Measurements from ENCODE around the gene CCDC158. TPM values are rescaled to one million over a fixed set of nuclear protein-coding genes. Genes with fewer than 3 reads are reported as not detected.
A peak's percentile ranks its signal among the peaks of the same experiment; 100 is the strongest.

Gene CCDC158
- total RNA-seq, 2 donors from 2014 or later: 1.8 to 2.8 TPM

DNA sequence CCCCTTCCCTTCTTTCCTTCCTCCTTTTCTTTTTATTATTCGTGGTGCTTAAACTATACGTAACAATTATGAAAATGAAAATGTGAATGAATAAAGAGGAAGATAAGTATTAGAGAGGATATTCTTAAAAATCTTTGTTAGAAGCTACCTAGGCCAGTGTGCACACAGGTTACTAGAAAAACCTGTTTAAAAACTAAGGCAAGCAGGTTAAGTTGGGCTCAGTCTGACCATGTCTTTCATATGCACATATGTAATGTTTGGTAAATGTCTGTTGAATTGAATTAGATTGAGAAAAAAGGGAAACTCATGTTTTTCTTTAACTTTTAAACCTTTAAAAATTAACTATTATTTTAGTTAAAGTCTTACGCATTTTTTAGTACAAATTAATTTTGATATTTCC is 21.9 kb upstream of the CCDC158 start:
- Histone ChIP-seq H3K9me3 (no peaks in the 10 kb centered on the region), H3K4me1 (ENCODE audit: control insufficient read depth in 1 of 2, low read depth in 2 of 2) (peaks cover 0 to 12% of the 10 kb centered on the region in 2 donors), H3K27ac (no peak overlapping the region), H3K27me3 (replicated peaks; ENCODE audit: insufficient read depth) (no peaks in the 10 kb centered on the region), H3K4me3 (no peak overlapping the region), H3K36me3 (no peaks in the 10 kb centered on the region)
- no peak for ATAC-seq (ENCODE audit: insufficient number of reproducible peaks, low FRiP score, low read depth)
- TF ChIP-seq, protein P1, sequence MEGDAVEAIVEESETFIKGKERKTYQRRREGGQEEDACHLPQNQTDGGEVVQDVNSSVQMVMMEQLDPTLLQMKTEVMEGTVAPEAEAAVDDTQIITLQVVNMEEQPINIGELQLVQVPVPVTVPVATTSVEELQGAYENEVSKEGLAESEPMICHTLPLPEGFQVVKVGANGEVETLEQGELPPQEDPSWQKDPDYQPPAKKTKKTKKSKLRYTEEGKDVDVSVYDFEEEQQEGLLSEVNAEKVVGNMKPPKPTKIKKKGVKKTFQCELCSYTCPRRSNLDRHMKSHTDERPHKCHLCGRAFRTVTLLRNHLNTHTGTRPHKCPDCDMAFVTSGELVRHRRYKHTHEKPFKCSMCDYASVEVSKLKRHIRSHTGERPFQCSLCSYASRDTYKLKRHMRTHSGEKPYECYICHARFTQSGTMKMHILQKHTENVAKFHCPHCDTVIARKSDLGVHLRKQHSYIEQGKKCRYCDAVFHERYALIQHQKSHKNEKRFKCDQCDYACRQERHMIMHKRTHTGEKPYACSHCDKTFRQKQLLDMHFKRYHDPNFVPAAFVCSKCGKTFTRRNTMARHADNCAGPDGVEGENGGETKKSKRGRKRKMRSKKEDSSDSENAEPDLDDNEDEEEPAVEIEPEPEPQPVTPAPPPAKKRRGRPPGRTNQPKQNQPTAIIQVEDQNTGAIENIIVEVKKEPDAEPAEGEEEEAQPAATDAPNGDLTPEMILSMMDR (IDR thresholded peaks at IDR 0.05): no peak
- no peak for DNase-seq (ENCODE audit: low spot score)

DNA sequence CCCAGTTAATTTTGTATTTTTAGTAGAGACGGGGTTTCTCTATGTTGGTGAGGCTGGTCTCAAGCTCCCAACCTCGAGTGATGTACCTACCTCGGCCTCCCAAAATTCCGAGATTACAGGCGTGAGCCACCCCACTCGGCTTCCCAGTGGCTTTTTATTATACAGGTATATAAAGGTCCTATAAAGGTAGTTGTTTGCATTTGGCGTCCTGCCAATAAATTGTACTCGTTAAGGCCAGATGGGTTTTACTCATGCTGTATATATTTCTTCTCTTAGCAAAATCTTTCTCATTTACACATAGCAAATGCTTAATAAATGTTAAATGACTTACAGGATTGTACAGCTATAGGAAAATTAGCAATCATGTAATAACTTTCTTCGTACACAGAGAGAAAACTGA is 20.9 kb upstream of the CCDC158 start:
- DNase-seq (ENCODE audit: low spot score): no peak
- Histone ChIP-seq H3K36me3 (no peaks in the 10 kb centered on the region), H3K27ac (no peak overlapping the region), H3K4me1 (ENCODE audit: control insufficient read depth in 1 of 2, low read depth in 2 of 2) (peaks cover 0 to 5% of the 10 kb centered on the region in 2 donors), H3K27me3 (replicated peaks; ENCODE audit: insufficient read depth) (no peaks in the 10 kb centered on the region), H3K9me3 (no peaks in the 10 kb centered on the region), H3K4me3 (no peak overlapping the region)
- TF ChIP-seq, protein P1 (IDR thresholded peaks at IDR 0.05): no peak
- no peak for ATAC-seq (ENCODE audit: insufficient number of reproducible peaks, low FRiP score, low read depth)

DNA sequence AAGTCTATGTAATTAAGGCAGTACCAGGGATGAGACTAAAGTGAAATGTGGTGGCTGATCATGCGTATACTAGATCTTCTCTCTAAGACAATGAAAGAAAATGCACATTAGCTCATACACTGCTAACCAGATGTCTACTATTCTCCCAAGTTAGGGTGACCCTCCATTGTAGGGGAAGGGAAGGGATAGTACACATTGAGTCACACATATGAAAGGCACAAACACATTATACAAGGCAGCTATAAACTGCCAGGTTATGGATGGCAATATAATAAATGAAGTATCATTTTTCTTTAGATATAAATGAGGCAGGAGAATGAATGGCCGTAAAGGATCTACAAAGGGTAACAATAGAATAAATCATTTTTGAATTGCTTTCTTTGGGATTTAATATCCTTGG is 18.6 kb upstream of the CCDC158 start:
- TF ChIP-seq, protein P1 (IDR thresholded peaks at IDR 0.05): no peak
- Histone ChIP-seq H3K36me3 (no peaks in the 10 kb centered on the region), H3K9me3 (no peaks in the 10 kb centered on the region), H3K27me3 (replicated peaks; ENCODE audit: insufficient read depth) (no peaks in the 10 kb centered on the region), H3K4me3 (no peak overlapping the region), H3K4me1 (ENCODE audit: control insufficient read depth in 1 of 2, low read depth in 2 of 2) (peaks cover 5 to 15% of the 10 kb centered on the region in 2 donors), H3K27ac (no peak overlapping the region)
- no peak for ATAC-seq (ENCODE audit: insufficient number of reproducible peaks, low FRiP score, low read depth)
- DNase-seq (ENCODE audit: low spot score): no peak

DNA sequence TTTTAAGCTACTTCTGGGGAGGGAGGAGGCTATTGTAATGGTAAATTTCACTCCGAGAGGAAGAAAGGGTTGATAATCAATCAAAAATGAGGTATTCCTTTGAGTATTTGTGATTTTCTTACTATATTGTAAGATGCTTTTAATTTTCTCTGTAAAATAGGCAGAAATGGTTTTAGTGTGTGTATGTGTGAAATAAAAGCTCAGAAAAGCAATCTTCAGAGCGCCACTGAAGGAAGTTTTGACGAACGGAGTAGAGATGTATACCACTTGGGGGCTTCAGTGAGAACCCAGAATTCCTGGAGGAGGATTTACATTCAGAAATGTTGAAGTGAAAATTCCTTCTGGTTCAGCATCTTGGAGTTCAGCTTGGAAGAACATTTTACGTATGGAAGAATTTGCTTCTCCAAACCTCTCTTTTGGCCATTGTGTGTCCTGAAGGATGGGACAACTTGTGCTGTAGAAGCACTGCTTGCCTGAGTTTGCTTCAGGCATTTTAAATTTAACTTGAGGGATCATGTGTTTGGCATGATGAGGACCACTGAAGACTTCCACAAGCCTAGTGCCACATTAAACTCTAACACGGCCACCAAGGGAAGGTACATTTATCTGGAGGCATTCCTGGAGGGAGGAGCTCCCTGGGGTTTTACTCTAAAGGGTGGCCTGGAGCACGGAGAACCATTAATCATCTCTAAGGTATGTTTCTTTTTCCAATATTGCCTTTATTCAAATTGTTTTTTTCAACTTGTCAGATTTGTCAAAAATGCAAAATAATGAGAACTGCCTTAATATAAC is 14.8 kb upstream of the CCDC158 start:
- H3K36me3 ChIP-seq: no peaks in the 10 kb centered on the region
- TF ChIP-seq, protein P1 (IDR thresholded peaks at IDR 0.05): no peak
- H3K9me3 ChIP-seq: no peaks in the 10 kb centered on the region
- H3K27ac ChIP-seq: peak overlapping the region; percentile 59 to 65
- no peaks in the 10 kb centered on the region for H3K27me3 ChIP-seq (replicated peaks; ENCODE audit: insufficient read depth)
- peak overlapping the region; percentile 62 for H3K4me3 ChIP-seq
- DNase-seq (ENCODE audit: low spot score): no peak
- ATAC-seq (ENCODE audit: insufficient number of reproducible peaks, low FRiP score, low read depth): no peak
- H3K4me1 ChIP-seq (ENCODE audit: control insufficient read depth in 1 of 2, low read depth in 2 of 2): peaks cover 5 to 15% of the 10 kb centered on the region in 2 donors

DNA sequence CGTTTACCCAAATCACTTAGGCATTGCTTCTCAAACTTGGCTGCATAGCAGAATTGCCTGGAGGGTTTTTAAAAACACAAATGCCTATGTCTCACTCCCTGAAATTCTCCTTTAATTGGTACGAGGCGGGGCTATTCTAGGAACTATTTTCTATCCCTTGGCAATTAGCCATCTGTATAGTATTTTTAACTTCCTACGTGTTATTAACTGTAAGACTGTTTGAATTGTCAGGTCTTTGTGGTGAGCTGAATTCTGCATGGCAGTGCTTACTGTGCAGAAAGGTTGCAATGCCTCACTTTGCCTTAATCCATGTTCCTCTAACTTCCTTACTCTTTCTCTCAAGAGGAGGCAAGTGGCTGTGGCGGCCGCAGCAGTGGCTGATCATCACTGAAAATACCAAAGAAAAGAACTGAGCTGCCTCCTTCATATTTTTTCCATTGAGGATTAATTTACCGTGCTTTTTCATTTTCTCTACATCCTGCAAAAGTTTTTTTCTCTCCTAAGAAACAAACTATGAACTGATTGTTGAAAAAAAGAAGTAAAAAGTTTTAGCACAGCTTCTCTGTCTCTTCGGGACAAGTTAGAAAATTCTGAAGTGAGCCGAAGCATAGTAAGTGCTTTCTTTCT is 14.1 kb upstream of the CCDC158 start, which contains the start of gene SHROOM3:
Gene SHROOM3, plus strand, starts transcription at position 329 of the 627 bp plus-strand sequence. CDS start 824 bp downstream, outside the sequence.
- peak within 1 kb of the TSS; percentile 62 for H3K4me3 ChIP-seq
- no peaks in the 10 kb centered on the region for H3K36me3 ChIP-seq
- H3K27ac ChIP-seq: peak within 1 kb of the TSS; percentile 59 to 65
- ATAC-seq (ENCODE audit: insufficient number of reproducible peaks, low FRiP score, low read depth): peak; percentile 70
- no peaks in the 10 kb centered on the region for H3K9me3 ChIP-seq
- peaks cover 5 to 15% of the 10 kb centered on the region in 2 donors for H3K4me1 ChIP-seq (ENCODE audit: control insufficient read depth in 1 of 2, low read depth in 2 of 2)
- TF ChIP-seq, protein P1 (IDR thresholded peaks at IDR 0.05): no peak
- no peak for DNase-seq (ENCODE audit: low spot score)
- no peaks in the 10 kb centered on the region for H3K27me3 ChIP-seq (replicated peaks; ENCODE audit: insufficient read depth)
